ENCODE data around the gene CAND2. TPM values are rescaled to one million over a fixed set of nuclear protein-coding genes. Genes with fewer than 3 reads are reported as not detected.
"Not testable (repeated sequence)": the region's sequence is repeated elsewhere in the genome, so short reads cannot be mapped to it uniquely, and the experiment has no call there.

CAND2 gene
- total RNA-seq, 1 donor from 2014 or later, result 1.1 TPM

DNA sequence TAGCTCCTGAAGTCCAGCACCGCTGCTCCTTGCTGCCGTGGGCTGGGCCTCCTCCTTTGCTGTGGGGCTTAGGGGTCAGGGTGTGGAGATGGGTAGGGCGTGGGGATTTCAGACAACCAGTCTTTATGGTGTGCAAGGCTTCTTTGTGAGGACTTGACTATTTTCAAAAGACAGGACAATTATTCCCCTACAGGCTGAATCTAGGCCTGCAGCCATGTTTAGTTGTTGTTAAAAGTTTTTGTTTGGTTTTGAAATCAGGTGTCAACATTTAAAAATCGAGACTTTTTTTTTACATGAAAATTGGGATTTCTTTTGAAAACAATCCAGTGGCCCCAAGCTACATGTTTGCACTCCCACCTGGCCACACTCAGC lies 34.3 kb downstream of the CAND2 start:
- H3K4me3 Mint-ChIP-seq (ENCODE audit: low read depth), result no peak overlapping the region
- H3K27ac Mint-ChIP-seq, result no peak overlapping the region
- no peaks in the 10 kb centered on the region for H3K9me3 Mint-ChIP-seq
- H3K4me1 Mint-ChIP-seq (ENCODE audit: low read depth), result peaks cover 1% of the 10 kb centered on the region
- no peak for DNase-seq (ENCODE audit: low spot score)
- H3K27me3 Mint-ChIP-seq (ENCODE audit: low read depth), result no peaks in the 10 kb centered on the region
- peaks cover 47% of the 10 kb centered on the region for H3K36me3 Mint-ChIP-seq (ENCODE audit: low read depth)
- intact Hi-C loops (cut with micrococcal nuclease), result no loop called here

DNA sequence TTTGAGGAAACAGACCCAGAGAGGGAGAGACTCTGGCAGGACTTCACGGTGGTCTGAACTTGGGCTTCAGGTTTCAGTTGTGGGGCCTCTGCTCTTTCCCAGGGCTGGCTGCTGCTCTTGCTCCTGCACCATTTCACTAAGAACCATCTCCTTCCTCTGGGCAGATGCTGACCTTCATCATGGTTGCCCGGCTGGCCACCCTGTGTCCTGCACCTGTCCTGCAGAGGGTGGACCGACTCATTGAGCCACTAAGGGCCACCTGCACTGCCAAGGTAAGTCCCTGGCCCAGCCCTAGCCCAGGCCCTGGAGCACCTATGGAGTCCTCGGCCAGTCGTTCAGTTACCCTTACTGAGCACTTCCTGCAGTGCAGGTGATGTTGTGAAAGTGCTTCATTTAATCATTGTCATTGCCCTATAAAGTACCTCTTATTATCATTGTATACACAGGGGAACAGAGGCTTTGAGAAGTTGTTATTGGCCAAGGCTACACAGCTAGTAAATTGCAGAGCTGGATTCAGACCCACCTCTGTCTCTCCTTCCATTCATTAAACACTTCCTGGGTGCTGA lies 34.9 kb downstream of the CAND2 start:
- Mint-ChIP-seq H3K4me1 (ENCODE audit: low read depth) (peaks cover 4% of the 10 kb centered on the region), H3K36me3 (ENCODE audit: low read depth) (peaks cover 53% of the 10 kb centered on the region), H3K27ac (no peak overlapping the region), H3K27me3 (ENCODE audit: low read depth) (no peaks in the 10 kb centered on the region), H3K9me3 (no peaks in the 10 kb centered on the region), H3K4me3 (ENCODE audit: low read depth) (no peak overlapping the region)
- intact Hi-C loops (cut with micrococcal nuclease), result no loop called here
- no peak for DNase-seq (ENCODE audit: low spot score)

DNA sequence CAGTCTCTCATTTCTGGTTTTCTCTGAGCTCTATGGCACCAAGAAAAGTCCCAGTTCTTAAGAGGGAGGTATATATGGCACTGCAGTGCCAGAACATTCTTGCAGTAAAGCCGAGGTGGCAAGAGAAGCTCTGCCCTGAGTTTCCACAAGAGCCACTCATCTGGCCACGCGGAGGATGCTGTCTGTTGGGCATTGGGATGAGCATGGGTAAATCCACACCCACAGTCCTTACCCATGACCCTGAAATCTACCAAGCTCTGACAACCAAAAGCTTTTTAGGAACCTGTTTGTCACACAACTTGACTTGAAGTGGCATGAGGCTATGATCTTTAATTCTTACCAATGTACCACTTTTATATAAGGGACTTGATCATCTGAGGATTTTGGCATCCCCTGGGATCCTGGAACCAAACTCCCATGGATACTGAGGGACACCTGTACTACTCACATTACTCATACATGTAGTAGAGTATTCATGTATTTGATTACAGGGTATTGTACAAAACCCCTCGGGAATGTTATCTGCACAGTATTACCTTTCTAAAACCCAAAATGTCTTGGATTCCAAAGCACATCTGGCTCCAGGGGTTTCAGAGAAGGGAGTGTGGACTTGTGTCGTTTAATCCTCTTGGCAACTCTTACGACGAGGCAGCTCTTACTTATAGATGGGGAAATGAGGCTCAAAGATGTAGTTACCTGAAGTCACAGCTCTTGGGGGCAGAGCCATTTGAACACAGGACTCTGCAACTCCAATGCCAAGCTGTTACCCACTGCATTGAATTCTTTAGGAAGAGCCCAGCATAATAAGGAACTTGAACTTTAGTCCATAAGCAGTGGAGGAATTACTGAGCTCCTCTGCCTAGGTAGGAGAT lies 36.1 kb downstream of the CAND2 start:
- no peaks in the 10 kb centered on the region for H3K27me3 Mint-ChIP-seq (ENCODE audit: low read depth)
- no peak for DNase-seq (ENCODE audit: low spot score)
- peaks cover 14% of the 10 kb centered on the region for H3K4me1 Mint-ChIP-seq (ENCODE audit: low read depth)
- H3K9me3 Mint-ChIP-seq, result no peaks in the 10 kb centered on the region
- no peak overlapping the region for H3K27ac Mint-ChIP-seq
- intact Hi-C loops (cut with micrococcal nuclease), result no loop called here
- peaks cover 65% of the 10 kb centered on the region for H3K36me3 Mint-ChIP-seq (ENCODE audit: low read depth)
- H3K4me3 Mint-ChIP-seq (ENCODE audit: low read depth), result no peak overlapping the region

DNA sequence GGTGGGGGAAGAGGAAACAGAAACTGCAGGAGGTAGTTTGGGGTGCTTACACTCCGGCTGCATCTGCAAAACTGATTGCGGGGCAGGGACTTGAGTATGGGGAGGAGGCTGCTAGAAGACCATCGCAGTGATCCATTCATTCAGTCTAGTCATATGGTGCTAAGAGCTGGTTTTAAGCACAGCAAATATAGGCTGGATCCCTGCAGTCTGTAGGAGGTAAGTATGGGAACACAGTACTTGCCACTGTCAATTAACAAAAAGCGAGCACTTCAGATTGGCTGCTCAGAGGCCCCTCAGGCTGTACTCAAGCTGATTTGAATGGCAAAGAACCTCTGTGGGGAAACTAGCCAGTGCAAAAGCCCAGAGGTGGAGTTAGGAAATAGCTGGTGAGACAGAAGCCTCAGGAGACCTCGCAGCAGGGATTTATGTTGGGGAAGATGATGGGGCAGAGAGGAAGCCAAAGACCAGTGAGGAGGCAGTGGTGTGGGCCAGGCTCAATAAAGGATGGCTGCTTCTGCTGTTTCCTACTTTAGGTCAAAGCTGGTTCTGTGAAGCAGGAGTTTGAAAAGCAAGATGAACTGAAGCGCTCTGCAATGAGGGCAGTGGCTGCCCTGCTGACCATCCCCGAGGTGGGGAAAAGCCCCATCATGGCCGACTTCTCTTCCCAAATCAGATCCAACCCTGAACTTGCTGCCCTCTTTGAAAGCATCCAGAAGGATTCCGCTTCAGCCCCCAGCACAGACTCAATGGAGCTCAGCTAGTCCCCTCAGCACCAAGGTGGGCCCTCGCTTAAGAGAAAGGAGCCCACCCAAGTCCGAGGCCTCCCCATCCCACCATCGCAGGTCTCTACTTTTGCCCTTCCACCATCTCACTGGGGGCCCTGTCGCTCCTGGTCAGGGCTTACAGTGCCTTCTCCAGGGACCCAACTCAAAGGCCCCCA lies 37.0 kb downstream of the CAND2 start:
- DNase-seq (ENCODE audit: low spot score), result no peak
- H3K4me3 Mint-ChIP-seq (ENCODE audit: low read depth), result no peak overlapping the region
- intact Hi-C loops (cut with micrococcal nuclease), result no loop called here
- H3K27ac Mint-ChIP-seq, result no peak overlapping the region
- no peaks in the 10 kb centered on the region for H3K27me3 Mint-ChIP-seq (ENCODE audit: low read depth)
- peaks cover 23% of the 10 kb centered on the region for H3K4me1 Mint-ChIP-seq (ENCODE audit: low read depth)
- peaks cover 74% of the 10 kb centered on the region for H3K36me3 Mint-ChIP-seq (ENCODE audit: low read depth)
- no peaks in the 10 kb centered on the region for H3K9me3 Mint-ChIP-seq

DNA sequence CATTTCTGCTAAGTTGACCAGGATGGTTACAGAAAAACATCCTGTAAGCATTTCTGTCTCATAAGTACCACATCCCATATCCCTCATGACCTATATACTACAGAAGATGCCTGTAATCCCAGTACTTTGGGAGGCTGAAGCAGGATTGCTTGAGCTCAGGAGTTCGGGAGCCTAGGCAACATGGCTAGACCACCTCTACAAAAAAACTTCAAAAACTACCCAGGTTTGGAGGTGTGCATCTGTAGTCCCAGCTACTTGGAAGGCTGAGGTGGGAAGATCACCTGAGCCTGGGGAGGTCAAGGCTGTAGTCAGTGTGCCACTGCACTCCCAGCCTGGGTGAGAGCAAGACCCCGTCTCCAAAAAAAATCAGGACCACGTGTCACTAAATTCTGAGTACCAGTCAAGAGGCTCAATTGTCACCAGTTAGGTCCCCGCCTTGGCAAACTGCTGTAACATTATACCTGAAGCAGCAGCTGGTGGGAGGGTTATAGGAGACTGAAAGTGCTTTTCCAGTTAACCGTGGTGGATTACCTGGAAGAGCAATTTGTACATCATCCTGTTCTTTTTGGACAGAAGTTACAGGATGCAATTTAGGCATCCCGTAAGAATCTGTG lies 38.7 kb downstream of the CAND2 start:
- Mint-ChIP-seq H3K4me3 (ENCODE audit: low read depth) (no peak overlapping the region), H3K4me1 (ENCODE audit: low read depth) (peaks cover 38% of the 10 kb centered on the region), H3K27me3 (ENCODE audit: low read depth) (no peaks in the 10 kb centered on the region), H3K36me3 (ENCODE audit: low read depth) (peaks cover 90% of the 10 kb centered on the region), H3K27ac (no peak overlapping the region), H3K9me3 (no peaks in the 10 kb centered on the region)
- DNase-seq (ENCODE audit: low spot score), result no peak
- intact Hi-C loops (cut with micrococcal nuclease), result no loop called here

DNA sequence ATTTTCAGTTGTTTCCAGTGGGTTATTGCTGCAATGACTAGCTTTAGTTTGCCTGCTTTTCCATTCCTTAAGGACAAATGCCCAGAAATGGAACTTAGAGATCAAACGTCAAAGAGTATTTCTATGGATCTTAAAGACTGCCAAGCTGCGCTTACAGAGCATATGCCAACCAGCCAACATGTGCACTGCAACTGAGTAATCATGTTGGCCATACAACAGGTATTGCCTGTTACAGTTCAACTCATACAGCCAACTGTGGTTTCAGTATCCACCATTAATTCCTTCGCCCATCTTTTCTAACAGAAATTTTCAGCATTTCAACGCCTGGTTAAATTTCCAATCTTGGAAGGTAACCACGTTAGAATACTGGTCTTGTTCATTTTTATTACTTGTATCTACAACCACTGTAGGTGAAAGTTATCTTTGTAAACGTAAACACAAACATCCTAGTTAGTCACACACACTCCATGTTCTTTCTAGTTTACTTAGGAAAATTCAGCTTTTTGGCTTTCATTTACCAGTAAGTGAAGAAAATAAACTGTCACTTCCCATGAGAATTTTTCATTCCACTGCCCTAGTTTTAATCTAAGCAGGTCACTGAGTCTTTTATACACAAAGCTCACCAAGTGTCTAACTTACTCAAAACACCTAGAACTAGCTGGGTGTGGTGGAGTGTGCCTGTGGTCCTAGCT lies 41.0 kb downstream of the CAND2 start:
- Mint-ChIP-seq H3K4me3 (ENCODE audit: low read depth) (peak overlapping the region; percentile 60), H3K36me3 (ENCODE audit: low read depth) (peaks cover 92% of the 10 kb centered on the region), H3K27me3 (ENCODE audit: low read depth) (no peaks in the 10 kb centered on the region), H3K4me1 (ENCODE audit: low read depth) (peaks cover 48% of the 10 kb centered on the region), H3K9me3 (no peaks in the 10 kb centered on the region), H3K27ac (peak overlapping the region; percentile 26)
- DNase-seq (ENCODE audit: low spot score), result no peak
- intact Hi-C loops (cut with micrococcal nuclease), result no loop called here

DNA sequence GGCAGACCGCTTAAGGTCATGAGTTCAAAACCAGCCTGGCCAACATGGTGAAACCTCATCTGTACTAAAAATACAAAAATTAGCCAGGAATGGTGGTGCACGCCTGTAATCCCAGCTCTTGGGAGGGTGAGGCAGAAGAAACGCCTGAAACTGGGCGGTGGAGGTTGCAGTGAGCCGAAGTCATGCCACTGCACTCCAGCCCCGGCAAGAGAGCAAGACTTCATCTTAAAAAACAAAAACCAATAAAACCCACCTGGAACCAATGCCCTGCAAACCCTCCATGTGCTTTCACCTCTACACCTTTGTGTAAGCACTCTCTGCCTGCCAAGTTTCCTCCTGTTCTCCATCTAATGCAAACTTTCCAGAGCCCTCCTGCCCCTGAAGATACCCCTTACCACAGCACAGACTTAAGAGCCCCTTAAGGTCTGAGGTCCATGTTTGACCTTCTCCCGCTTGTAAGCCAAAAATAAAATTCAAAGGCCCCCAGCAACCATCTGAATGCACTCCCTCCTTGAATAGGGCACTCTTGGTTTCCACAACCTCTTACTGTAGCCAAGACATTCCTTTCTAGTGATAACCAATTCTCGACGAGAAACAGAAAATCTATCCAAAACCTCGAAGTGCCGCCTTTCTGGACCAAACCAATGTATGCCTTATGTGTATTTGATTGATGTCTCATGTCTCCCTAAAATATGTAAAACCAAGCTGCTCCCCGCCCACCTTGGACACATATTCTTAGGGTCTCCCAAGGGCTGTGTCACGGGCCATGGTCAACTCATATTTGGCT lies 41.9 kb downstream of the CAND2 start:
- DNase-seq (ENCODE audit: low spot score), result no peak
- Mint-ChIP-seq H3K27ac (peak overlapping the region; percentile 100), H3K36me3 (ENCODE audit: low read depth) (peaks cover 83% of the 10 kb centered on the region), H3K27me3 (ENCODE audit: low read depth) (no peaks in the 10 kb centered on the region), H3K4me1 (ENCODE audit: low read depth) (peaks cover 48% of the 10 kb centered on the region), H3K9me3 (no peaks in the 10 kb centered on the region), H3K4me3 (ENCODE audit: low read depth) (peak overlapping the region; percentile 97)
- intact Hi-C loops (cut with micrococcal nuclease), result no loop called here

DNA sequence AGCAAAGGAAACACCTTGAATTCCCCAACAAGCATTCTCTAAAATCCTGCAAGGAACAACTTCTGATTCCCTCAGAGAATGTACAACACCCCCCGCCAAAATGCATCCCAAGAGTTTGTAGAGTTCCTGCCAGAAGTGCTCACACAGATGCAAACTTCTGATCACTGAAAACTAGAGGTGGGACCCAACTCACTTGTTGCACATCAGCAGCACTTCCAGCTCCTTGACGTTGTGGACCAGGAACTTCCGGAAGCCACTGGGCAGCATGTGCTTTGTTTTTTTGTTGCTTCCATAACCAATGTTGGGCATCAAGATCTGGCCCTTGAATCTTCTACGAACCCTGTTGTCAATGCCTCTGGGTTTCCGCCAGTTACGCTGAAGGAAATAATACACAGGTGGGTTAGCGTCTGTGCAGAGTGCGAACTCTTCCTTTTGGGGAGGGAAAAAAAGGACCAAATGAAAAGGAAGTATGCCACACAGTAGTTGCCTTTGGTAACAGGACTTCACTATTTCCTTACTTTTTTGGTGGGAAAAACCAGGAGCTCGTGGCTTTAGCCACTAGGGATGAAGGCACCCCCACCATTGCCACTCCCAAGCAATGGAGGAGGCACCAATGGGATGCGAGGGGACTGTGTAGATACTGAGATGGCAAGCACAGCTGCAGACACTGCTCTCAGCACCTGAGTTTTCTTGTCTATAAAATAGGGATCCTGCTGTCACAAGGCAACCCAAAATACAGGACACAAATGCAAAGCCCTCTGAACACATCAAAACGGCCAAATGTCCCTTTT lies 42.9 kb downstream of the CAND2 start:
- H3K27ac Mint-ChIP-seq, result peak overlapping the region; percentile 100
- H3K4me3 Mint-ChIP-seq (ENCODE audit: low read depth), result peak overlapping the region; percentile 97
- peaks cover 46% of the 10 kb centered on the region for H3K4me1 Mint-ChIP-seq (ENCODE audit: low read depth)
- no peaks in the 10 kb centered on the region for H3K27me3 Mint-ChIP-seq (ENCODE audit: low read depth)
- DNase-seq (ENCODE audit: low spot score), result no peak
- peaks cover 73% of the 10 kb centered on the region for H3K36me3 Mint-ChIP-seq (ENCODE audit: low read depth)
- no peaks in the 10 kb centered on the region for H3K9me3 Mint-ChIP-seq
- intact Hi-C loops (cut with micrococcal nuclease), result no loop called here

DNA sequence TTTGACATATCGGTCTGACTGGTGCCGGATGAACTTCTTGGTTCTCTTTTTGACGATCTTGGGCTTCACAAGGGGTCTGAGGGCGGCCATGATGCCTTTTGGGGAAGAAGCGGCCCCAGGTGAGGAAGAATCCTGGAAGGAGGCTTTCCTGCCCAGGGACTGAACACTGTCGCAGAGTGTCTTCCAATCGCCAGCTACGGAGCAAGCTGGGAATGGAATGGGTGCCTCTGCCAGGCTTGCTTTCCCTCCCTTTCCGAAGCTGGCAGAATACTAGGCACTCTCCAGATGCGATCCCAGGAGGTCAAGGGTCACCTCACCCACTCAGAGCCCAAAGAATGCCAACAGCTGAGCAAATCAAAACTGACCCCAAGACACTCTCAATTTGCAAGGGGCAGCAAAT lies 43.7 kb downstream of the CAND2 start:
- intact Hi-C loops (cut with micrococcal nuclease); H3K9me3 Mint-ChIP-seq; H3K27me3 Mint-ChIP-seq (ENCODE audit: low read depth); DNase-seq (ENCODE audit: low spot score): not testable (repeated sequence)
- peak overlapping the region; percentile 97 for H3K4me3 Mint-ChIP-seq (ENCODE audit: low read depth)
- peaks cover 46% of the 10 kb centered on the region for H3K4me1 Mint-ChIP-seq (ENCODE audit: low read depth)
- peak overlapping the region; percentile 100 for H3K27ac Mint-ChIP-seq
- H3K36me3 Mint-ChIP-seq (ENCODE audit: low read depth), result peaks cover 65% of the 10 kb centered on the region

DNA sequence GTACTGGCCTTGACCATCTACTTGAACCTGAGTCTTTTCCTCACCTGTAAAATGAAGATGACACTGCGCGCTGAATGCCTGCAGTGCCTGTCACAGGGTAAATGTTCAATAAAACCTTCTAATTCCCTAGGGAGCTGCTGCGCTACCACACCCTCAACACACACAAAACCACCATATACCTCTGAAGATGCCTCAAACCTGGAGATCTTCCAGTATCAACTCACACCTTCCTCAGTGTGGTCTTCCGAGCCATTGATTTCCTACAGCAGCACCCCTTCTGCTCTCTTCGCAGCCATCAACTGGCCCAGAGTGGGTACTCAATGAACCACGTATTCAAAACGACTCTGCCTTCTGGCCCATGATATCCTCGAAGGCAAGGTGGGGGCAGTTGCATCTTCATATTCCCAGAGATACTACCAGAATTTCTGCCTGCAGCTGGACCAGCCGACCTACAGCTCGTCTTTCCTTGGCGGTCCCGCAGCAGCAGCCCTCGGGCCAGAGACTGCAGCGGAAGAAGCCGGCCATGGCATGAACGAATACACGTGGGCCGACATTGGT lies 44.2 kb downstream of the CAND2 start:
- Mint-ChIP-seq H3K36me3 (ENCODE audit: low read depth) (peaks cover 60% of the 10 kb centered on the region), H3K9me3 (no peaks in the 10 kb centered on the region), H3K4me3 (ENCODE audit: low read depth) (peak overlapping the region; percentile 97), H3K27me3 (ENCODE audit: low read depth) (no peaks in the 10 kb centered on the region), H3K4me1 (ENCODE audit: low read depth) (peaks cover 48% of the 10 kb centered on the region), H3K27ac (peak overlapping the region; percentile 100)
- intact Hi-C loops (cut with micrococcal nuclease), result loop anchor here (1.0 kb wide), 1 partner anchor 176 kb away; the partner anchor contains the start of gene RAF1
- no peak for DNase-seq (ENCODE audit: low spot score)

All from activated T-helper 2 cell treated with anti-CD3 and anti-CD28 coated beads, Interferon-gamma antibody, Interleukin-2, Interleukin-4, amounts not matched to agents 10 μg/mL and 5 μg/mL and 100 μg/mL, durations not matched to agents 14 hours and 24 hours and 36 hours (primary cell).